ENCODE results near the gene STUB1. TPM values are rescaled to one million over a fixed set of nuclear protein-coding genes. Genes with fewer than 3 reads are reported as not detected.

The STUB1 gene
- total and polyA plus RNA-seq, 2 of the 8 experiments (the other 6 are each of a cell fraction or from before 2014, with no cell fraction given), result 89.9 to 103 TPM

DNA sequence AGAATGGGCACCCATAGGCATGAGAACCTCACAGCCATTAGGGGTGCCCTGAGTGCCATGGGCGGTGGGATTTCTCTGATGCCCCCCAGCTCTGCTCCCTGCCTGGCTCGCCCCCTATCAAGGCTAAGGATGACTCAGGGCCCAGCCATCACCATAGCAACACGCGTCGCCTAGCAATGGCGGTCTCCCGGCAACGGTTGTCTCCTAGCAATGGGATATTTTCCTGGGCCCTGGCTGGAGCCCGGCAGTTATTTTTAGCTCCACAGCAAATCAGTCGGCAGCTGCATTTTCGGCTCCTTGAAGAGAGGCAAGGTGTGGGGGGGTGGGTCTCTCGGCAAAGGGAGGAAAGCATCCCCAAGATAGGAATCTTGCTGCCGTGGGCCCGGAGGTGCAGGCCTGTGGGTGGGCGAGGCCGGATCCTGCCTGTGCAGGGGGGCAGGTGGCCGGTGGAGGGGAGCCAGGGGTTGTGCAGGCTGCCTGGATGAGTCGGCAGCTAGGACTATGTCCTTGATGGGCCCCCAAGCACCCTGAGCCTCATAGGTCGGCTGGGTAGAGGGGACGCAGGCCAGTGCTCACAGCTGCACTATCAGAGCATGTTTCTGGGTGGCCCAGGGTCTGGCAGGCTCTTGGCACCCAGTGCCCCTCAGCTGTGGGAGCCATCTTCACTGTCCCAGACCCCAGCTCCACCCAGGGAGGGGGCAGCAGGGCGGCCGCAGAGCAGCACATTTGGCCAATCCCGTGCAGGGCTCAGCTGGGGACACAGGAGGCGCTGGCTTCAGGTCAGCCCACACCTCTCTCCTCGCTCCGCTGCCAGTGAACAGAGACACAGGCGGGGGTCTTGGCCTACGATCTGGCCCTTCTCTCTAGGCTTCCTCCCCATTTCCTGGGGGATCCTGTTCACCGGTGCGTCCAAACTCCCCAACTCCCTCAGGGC is 29.6 kb downstream of the STUB1 start (continued):
- no peak for TF ChIP-seq CHD7 (IDR thresholded peaks at IDR 0.05; ENCODE audit: insufficient replicate concordance, low read length)
- TF ChIP-seq JUND (IDR thresholded peaks at IDR 0.05; ENCODE audit: low read length), result 0 out of 2 replicates have a peak, but pooled peaks have one; percentile 40
- 0 out of 4 replicates have a peak, but pooled peaks of 1 of the 2 experiments have one; percentile 63 for TF ChIP-seq SIN3A (conservative IDR thresholded peaks at IDR 0.05 in 1 of 2, IDR thresholded peaks at IDR 0.05 in 1 of 2; ENCODE audit: low read depth in 1 of 2, low read length in 2 of 2)
- peak; percentile 9; the same call in 1 of the 2 replicates for TF ChIP-seq MAFK (IDR thresholded peaks at IDR 0.05; ENCODE audit: low read depth, low read length)
- no peak for TF ChIP-seq EZH2 (IDR thresholded peaks at IDR 0.05; ENCODE audit: low read depth, low read length, severe bottlenecking)
- no peak for TF ChIP-seq HDAC2 (IDR thresholded peaks at IDR 0.05; ENCODE audit: borderline replicate concordance in 1 of 2, low read depth in 2 of 2, low read length in 2 of 2)
